HG02610 (cell line): ENCODE measurements around the gene FAM167B.

ENCODE experiments used
- ATAC-seq: cut with Tn5 transposase; IDR thresholded peaks from one replicate; pipeline ENCODE4 v1.9.1; 2021; ENCODE audit warnings: mild to moderate bottlenecking, moderate library complexity; ENCODE audit not compliant: unreplicated experiment

The FAM167B gene

GRCh38 chr1:32221980-32222755, 24.9 kb upstream of the FAM167B start, which contains the start of the genes EIF3I and TMEM234:
Gene EIF3I, plus strand, starts transcription at chr1:32222407. Its CDS starts 35 bp downstream, at chr1:32222442.
Gene TMEM234, minus strand, starts transcription at chr1:32222353. Its CDS starts 31 bp downstream, at chr1:32222322.
- peak; percentile 89 for ATAC-seq

GRCh38 chr1:32223683-32224082, 23.3 kb upstream of the FAM167B start:
- no peak for ATAC-seq

GRCh38 chr1:32224285-32224684, 22.7 kb upstream of the FAM167B start:
- ATAC-seq: no peak

- no peak for ATAC-seq
Observed at GRCh38 chr1:32228771-32229170, 18.3 kb upstream of the FAM167B start.

GRCh38 chr1:32231843-32232432, 15.1 kb upstream of the FAM167B start:
- ATAC-seq: no peak

GRCh38 chr1:32232558-32233304, 14.3 kb upstream of the FAM167B start:
- no peak for ATAC-seq

GRCh38 chr1:32234792-32235191, 12.2 kb upstream of the FAM167B start:
- ATAC-seq: no peak

- no peak for ATAC-seq
Observed at GRCh38 chr1:32239337-32239736, 7.7 kb upstream of the FAM167B start.

GRCh38 chr1:32239790-32240139, 7.3 kb upstream of the FAM167B start:
- ATAC-seq: no peak

GRCh38 chr1:32240140-32240951, 6.7 kb upstream of the FAM167B start:
- ATAC-seq: peak; percentile 28

GRCh38 chr1:32241001-32241763, 5.8 kb upstream of the FAM167B start:
- peak; percentile 43 for ATAC-seq

- ATAC-seq: no peak
Observed at GRCh38 chr1:32242341-32242851, 4.6 kb upstream of the FAM167B start.

- no peak for ATAC-seq
Observed at GRCh38 chr1:32247452-32247851, 430 bp downstream of the FAM167B start.

GRCh38 chr1:32247983-32248889, 1.2 kb downstream of the FAM167B start:
- ATAC-seq: no peak

- ATAC-seq: peak; percentile 61
Observed at GRCh38 chr1:32249831-32250525, 3.0 kb downstream of the FAM167B start.

GRCh38 chr1:32250893-32251716, 4.1 kb downstream of the FAM167B start, which contains the start of gene LCK:
Gene LCK, plus strand, starts transcription at chr1:32251265. Its CDS starts 23,065 bp downstream, at chr1:32274330.
- no peak for ATAC-seq
